WTC11 (cell line): Measurements from ENCODE around the gene SPTLC2. TPM values are rescaled to one million over a fixed set of nuclear protein-coding genes. Genes with fewer than 3 reads are reported as not detected.
"Not testable (repeated sequence)": the region's sequence is repeated elsewhere in the genome, so short reads cannot be mapped to it uniquely, and the experiment has no call there.

Source experiments
- ATAC-seq: fragments of 200-7000 bp; cut with Tn5 transposase; 2 replicates; pipeline ENCODE4 v1.10.0; 2021; ENCODE audit warnings: mild to moderate bottlenecking, moderate library complexity
- CTCF ChIA-PET: fragments of 300-600 bp; sonication (Branson Sonifier 250); formaldehyde crosslinking; loops from one replicate; lab custom pipeline; 2021; ENCODE audit warnings: antibody characterized with exemption; lab: Charles Lee
- POLR2A ChIA-PET: fragments of 350-600 bp; sonication (Branson Sonifier 250); formaldehyde crosslinking; loops from one replicate; lab custom pipeline; 2021; ENCODE audit warnings: antibody characterized with exemption; lab: Charles Lee
- DNase-seq: peaks from one replicate; pipeline ENCODE4 v3.0.0; 2021; ENCODE audit warnings: low spot score
- H3K27ac Mint-ChIP-seq: 2 replicates; pipeline ENCODE4 v1.8.0; 2021; ENCODE audit warnings: mixed read lengths
- H3K27me3 Mint-ChIP-seq: 2 replicates; pipeline ENCODE4 v1.8.0; 2021; ENCODE audit warnings: low read depth, mild to moderate bottlenecking, moderate library complexity, mixed read lengths
- H3K36me3 Mint-ChIP-seq: 2 replicates; pipeline ENCODE4 v1.8.0; 2021; ENCODE audit warnings: mixed read lengths
- H3K4me1 Mint-ChIP-seq: 2 replicates; pipeline ENCODE4 v1.8.0; 2022; ENCODE audit warnings: mixed read lengths
- H3K4me3 Mint-ChIP-seq: 2 replicates; pipeline ENCODE4 v1.8.0; 2021; ENCODE audit warnings: mild to moderate bottlenecking, moderate library complexity, mixed read lengths
- H3K9me3 Mint-ChIP-seq: 2 replicates; pipeline ENCODE4 v1.8.0; 2021; ENCODE audit warnings: mixed read lengths
- ATF3 ChIP-seq: sonication (generic); formaldehyde crosslinking; conservative IDR thresholded peaks from 2 replicates; pipeline ENCODE4 v1.8.1; 2022; ENCODE audit warnings: mild to moderate bottlenecking, missing genetic modification reagents
- CDX4 ChIP-seq: fragments of 250-450 bp; sonication (Bioruptor Pico); IDR thresholded peaks from 2 replicates; pipeline ENCODE4 v1.9.0; 2021; ENCODE audit warnings: moderate library complexity, mild to moderate bottlenecking, inconsistent platforms, borderline replicate concordance
- CREB1 ChIP-seq: sonication (generic); formaldehyde crosslinking; IDR thresholded peaks from 2 replicates; pipeline ENCODE4 v1.8.0; 2023; ENCODE audit warnings: mild to moderate bottlenecking, missing genetic modification reagents
- E2F4 ChIP-seq: sonication (generic); formaldehyde crosslinking; IDR thresholded peaks from 2 replicates; pipeline ENCODE4 v1.8.1; 2022; ENCODE audit warnings: low read depth, mild to moderate bottlenecking, moderate library complexity, missing genetic modification reagents, borderline replicate concordance
- E2F5 ChIP-seq: sonication (generic); formaldehyde crosslinking; IDR thresholded peaks from 2 replicates; pipeline ENCODE4 v1.8.1; 2022; ENCODE audit warnings: mild to moderate bottlenecking, moderate library complexity, missing genetic modification reagents
- FOXP1 ChIP-seq: sonication (generic); formaldehyde crosslinking; IDR thresholded peaks from 2 replicates; pipeline ENCODE4 v1.8.0; 2022; ENCODE audit warnings: missing genetic modification reagents, mild to moderate bottlenecking, moderate library complexity, borderline replicate concordance
- NFYB ChIP-seq: sonication (generic); formaldehyde crosslinking; conservative IDR thresholded peaks from 2 replicates; pipeline ENCODE4 v1.8.0; 2022; ENCODE audit warnings: low read depth, missing genetic modification reagents
- PRDM15 ChIP-seq: sonication (generic); formaldehyde crosslinking; IDR thresholded peaks from 2 replicates; pipeline ENCODE4 v1.8.0; 2022; ENCODE audit warnings: missing genetic modification reagents
- SP1 ChIP-seq: sonication (generic); formaldehyde crosslinking; conservative IDR thresholded peaks from 2 replicates; pipeline ENCODE4 v1.8.1; 2022; ENCODE audit warnings: missing genetic modification reagents
- ZNF219 ChIP-seq: sonication (generic); formaldehyde crosslinking; IDR thresholded peaks from 2 replicates; pipeline ENCODE4 v1.8.0; 2023; ENCODE audit warnings: missing genetic modification reagents, mild to moderate bottlenecking, borderline replicate concordance
- ZNF263 ChIP-seq: sonication (generic); formaldehyde crosslinking; IDR thresholded peaks from 2 replicates; pipeline ENCODE4 v1.8.1; 2022; ENCODE audit warnings: low read depth, mild to moderate bottlenecking, moderate library complexity, missing genetic modification reagents
- total RNA-seq: library from RNA; stranded (reverse); gene quantifications from 3 replicates; pipeline ENCODE4 v1.2.3, GENCODE V29; 2021

The SPTLC2 gene
- total RNA-seq, 1 experiment from 2014 or later = 40.1 TPM

GRCh38 chr14:77641534-77642341 is 25.3 kb upstream of the SPTLC2 start (continued):
- no peak for TF ChIP-seq E2F5

GRCh38 chr14:77640756-77641533 is 24.5 kb upstream of the SPTLC2 start:
- DNase-seq (no peak), ATAC-seq (peak; percentile 20; the same call in 1 of the 2 replicates)
- no peak for TF ChIP-seq ZNF219 (CRISPR knock-in tag)
- TF ChIP-seq SP1 (CRISPR knock-in tag) = no peak
- no peak for TF ChIP-seq NFYB
- no peak for TF ChIP-seq ZNF263 (CRISPR knock-in tag)
- TF ChIP-seq ATF3 (CRISPR knock-in tag) = no peak
- ChIA-PET POLR2A (interaction anchor here (0.6 kb wide), 1 partner anchor 252 kb away, joined by 5 read pairs; no protein-coding TSS in a partner anchor), CTCF (interaction anchor here (1.2 kb wide), 1 partner anchor 14 kb away, joined by 4 read pairs; no protein-coding TSS in a partner anchor)
- Mint-ChIP-seq H3K4me1 (no peaks in the 10 kb centered on the region), H3K9me3 (peaks cover 16% of the 10 kb centered on the region), H3K4me3 (no peak overlapping the region), H3K27ac (no peak overlapping the region), H3K27me3 (peaks cover 5% of the 10 kb centered on the region), H3K36me3 (peaks cover 13% of the 10 kb centered on the region)

- H3K27me3 Mint-ChIP-seq = peaks cover 15% of the 10 kb centered on the region
- ChIA-PET CTCF (no interaction called here), POLR2A (no interaction called here)
- no peak overlapping the region for H3K4me3 Mint-ChIP-seq
- ATAC-seq = no peak
- H3K9me3 Mint-ChIP-seq = peaks cover 35% of the 10 kb centered on the region
- H3K4me1 Mint-ChIP-seq = no peaks in the 10 kb centered on the region
- no peak overlapping the region for H3K27ac Mint-ChIP-seq
- TF ChIP-seq CREB1 (CRISPR knock-in tag) (no peak), CDX4 (CRISPR knock-in tag) (no peak), FOXP1 (CRISPR knock-in tag) (no peak), E2F4 (CRISPR knock-in tag) (no peak), PRDM15 (no peak)
- DNase-seq = no peak
- H3K36me3 Mint-ChIP-seq = peaks cover 31% of the 10 kb centered on the region
Measured at GRCh38 chr14:77638771-77639171, 22.3 kb upstream of the SPTLC2 start.

GRCh38 chr14:77635869-77636268 is 19.4 kb upstream of the SPTLC2 start:
- H3K4me3 Mint-ChIP-seq, ATAC-seq, H3K27ac Mint-ChIP-seq, H3K4me1 Mint-ChIP-seq, DNase-seq, POLR2A ChIA-PET, CTCF ChIA-PET: not testable (repeated sequence)
- peaks cover 52% of the 10 kb centered on the region for H3K36me3 Mint-ChIP-seq
- H3K27me3 Mint-ChIP-seq = peaks cover 20% of the 10 kb centered on the region
- H3K9me3 Mint-ChIP-seq = peaks cover 62% of the 10 kb centered on the region

- H3K4me3 Mint-ChIP-seq, H3K4me1 Mint-ChIP-seq, H3K27ac Mint-ChIP-seq, DNase-seq, ATAC-seq, CTCF ChIA-PET, POLR2A ChIA-PET: not testable (repeated sequence)
- Mint-ChIP-seq H3K36me3 (peaks cover 52% of the 10 kb centered on the region), H3K27me3 (peaks cover 20% of the 10 kb centered on the region), H3K9me3 (peaks cover 64% of the 10 kb centered on the region)
Measured at GRCh38 chr14:77635466-77635865, 19.0 kb upstream of the SPTLC2 start.
